Kidney (tissue), 14 donors: ENCODE data around the gene IVNS1ABP. TPM values are rescaled to one million over a fixed set of nuclear protein-coding genes. Genes with fewer than 3 reads are reported as not detected.

ENCODE experiments used
- DNase-seq, 5 donors: peaks; one replicate each; pipeline ENCODE4 v3.0.0-alpha.2; 2013 to 2020
- FAIRE-seq: peaks from 2 replicates; lab custom pipeline; 2012; peaks lifted over from hg19 to GRCh38; lab: Jason Lieb, UNC
- H3K27ac ChIP-seq, 2 donors: one replicate each; pipeline ENCODE4 v1.7.0; 2013; ENCODE audit warnings: low read depth in 2 of 2, low read length in 2 of 2, inconsistent platforms in 1 of 2
- H3K27me3 ChIP-seq: one replicate; pipeline ENCODE4 v1.7.1; 2013; ENCODE audit warnings: low read length, inconsistent platforms; ENCODE audit not compliant: control insufficient read depth, insufficient read depth
- H3K36me3 ChIP-seq, 3 donors: one replicate each; pipeline versions ENCODE4 v1.7.0 to v1.7.1; 2013; ENCODE audit warnings: low read length in 3 of 3, control low read depth in 1 of 3, inconsistent platforms in 1 of 3; ENCODE audit not compliant: insufficient read depth in 3 of 3, control insufficient read depth in 2 of 3
- H3K4me1 ChIP-seq, 3 donors: one replicate each; pipeline versions ENCODE4 v1.7.0 to v1.7.1; 2013; ENCODE audit warnings: low read length in 3 of 3, inconsistent platforms in 1 of 3, low read depth in 1 of 3; ENCODE audit not compliant: control insufficient read depth in 2 of 3, insufficient read depth in 2 of 3
- H3K4me3 ChIP-seq, 3 donors: one replicate each; pipeline versions ENCODE4 v1.7.0 to v1.8.1; 2013; ENCODE audit warnings: low read length in 3 of 3, control low read depth in 1 of 3, inconsistent platforms in 1 of 3
- H3K9ac ChIP-seq, 3 donors: one replicate each; pipeline versions ENCODE4 v1.7.0 to v1.7.1; 2013; ENCODE audit warnings: low read length in 3 of 3, control low read depth in 1 of 3, inconsistent platforms in 1 of 3
- H3K9me3 ChIP-seq, 3 donors: one replicate each; pipeline versions ENCODE4 v1.7.0 to v1.7.1; 2013; ENCODE audit warnings: low read length in 3 of 3, control low read depth in 1 of 3, inconsistent platforms in 1 of 3; ENCODE audit not compliant: control insufficient read depth in 2 of 3, insufficient read depth in 1 of 3
- CTCF ChIP-seq: IDR thresholded peaks from 3 replicates; pipeline ENCODE4 v1.5.1; 2012; ENCODE audit warnings: mild to moderate bottlenecking, moderate library complexity, borderline replicate concordance; ENCODE audit not compliant: insufficient read depth; ENCODE audit errors: extremely low read depth
- intact Hi-C: fragments of 100-400 bp; cut with DNase I; formaldehyde crosslinking; loops from one replicate; pipeline ENCODE4 v1.11.1; 2022
- polyA plus RNA-seq: library from polyadenylated mRNA; stranded (reverse); fragments of 350-450 nt; fragmentation: Illumina TruSeq; extraction: RNeasy Lipid Tissue Mini Kit (QIAGEN cat#74804); gene quantifications from one replicate; pipeline ENCODE4 v1.2.3, GENCODE V29; 2014; ENCODE audit warnings: low read depth, low replicate concordance; ENCODE audit not compliant: insufficient read depth
- total RNA-seq: library from RNA; stranded (reverse); fragmentation: NEBNext Ultra II Directional; extraction: Animal tissue kit (Norgen Biotek cat#: 25700); gene quantifications from one replicate; pipeline ENCODE4 v1.2.1, GENCODE V29; 2021
- donor health status: control.
- donor health status: control.
- donor health status: control.
- donor health status: control.
- donor health status: control.
- donor health status: DM: yes; HTN: yes; CAD: no.
- donor health status: Normal renal cell carcinoma (clear cell type).

The IVNS1ABP gene
- total and polyA plus RNA-seq, 2 donors from 2014 or later: 115 to 198 TPM

DNA sequence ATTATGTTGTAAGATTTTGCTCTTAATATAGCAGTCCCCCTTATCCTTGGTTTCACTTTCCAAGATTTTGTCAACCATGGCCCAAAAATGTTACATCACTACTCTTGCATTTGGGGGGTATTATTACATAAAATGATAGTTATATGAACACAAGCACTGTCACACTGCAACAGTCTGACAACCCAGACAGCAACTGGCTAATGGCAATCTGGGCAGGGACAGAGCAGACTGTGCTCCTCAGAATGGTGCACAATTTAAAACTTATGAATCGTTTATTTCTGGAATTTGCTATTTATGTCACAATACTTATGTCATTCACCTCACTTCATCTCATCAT lies 2.1 kb upstream of the IVNS1ABP start:
- peak overlapping the region; percentile 15 to 48 for H3K27ac ChIP-seq
- peaks cover 0 to 4% (median 0%) of the 10 kb centered on the region in 3 donors for H3K36me3 ChIP-seq
- no peaks in the 10 kb centered on the region for H3K9me3 ChIP-seq
- H3K27me3 ChIP-seq: no peaks in the 10 kb centered on the region
- peaks cover 0 to 7% (median 6%) of the 10 kb centered on the region in 3 donors for H3K4me1 ChIP-seq
- peak overlapping the region in 1 of 3 donors; percentile 7 for H3K4me3 ChIP-seq
- TF ChIP-seq CTCF: no peak
- intact Hi-C loops: no loop called here
- DNase-seq: no peak
- no peak for FAIRE-seq
- H3K9ac ChIP-seq: no peak overlapping the region

DNA sequence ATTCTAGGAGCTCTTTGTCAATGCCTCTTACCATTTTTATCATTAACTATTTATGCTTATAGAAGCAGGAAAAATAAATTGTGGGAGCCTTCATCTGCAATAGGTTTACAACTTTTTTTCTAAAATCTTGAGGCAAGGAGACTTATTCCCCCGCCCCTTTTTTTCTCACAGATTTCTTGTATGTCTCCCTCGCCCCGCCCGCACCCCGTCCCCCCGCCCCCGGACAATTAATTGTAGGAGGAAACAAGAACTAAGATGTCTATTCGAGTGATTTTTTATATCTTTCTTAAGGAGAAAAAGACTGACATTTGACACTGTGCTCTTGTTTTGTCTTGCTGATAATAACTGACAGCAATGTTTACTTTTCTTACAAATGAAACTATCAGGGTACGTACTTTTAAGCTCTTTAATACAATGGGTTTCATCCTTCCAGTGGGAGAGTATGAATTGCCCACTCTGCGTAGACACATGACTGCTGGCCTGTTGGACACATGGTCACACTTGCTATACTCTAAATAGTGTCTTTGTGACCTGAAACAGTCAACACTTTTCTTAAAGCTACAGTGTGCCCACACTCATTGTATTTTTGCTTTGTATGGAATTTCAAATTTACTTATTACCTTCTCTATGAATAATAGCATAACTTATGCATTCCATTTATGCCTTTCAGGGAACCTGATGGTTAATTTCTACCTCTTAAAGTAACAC lies 1.5 kb upstream of the IVNS1ABP start:
- FAIRE-seq (no peak), DNase-seq (no peak)
- Histone ChIP-seq H3K4me1 (peaks cover 0 to 7% (median 6%) of the 10 kb centered on the region in 3 donors), H3K27me3 (no peaks in the 10 kb centered on the region), H3K4me3 (peak overlapping the region; percentile 12 to 95 (median 71)), H3K9ac (peak overlapping the region in 1 of 3 donors; percentile 83), H3K36me3 (peaks cover 0 to 4% (median 0%) of the 10 kb centered on the region in 3 donors), H3K9me3 (no peaks in the 10 kb centered on the region), H3K27ac (peak overlapping the region; percentile 97)
- intact Hi-C loops: no loop called here
- TF ChIP-seq CTCF: no peak

GRCh38 chr1:185317886-185318310 lies 855 bp upstream of the IVNS1ABP start:
- peaks cover 0 to 7% (median 6%) of the 10 kb centered on the region in 3 donors for H3K4me1 ChIP-seq
- peak overlapping the region; percentile 97 for H3K27ac ChIP-seq
- peak overlapping the region; percentile 56 to 83 (median 75) for H3K9ac ChIP-seq
- H3K36me3 ChIP-seq: peaks cover 0 to 4% (median 0%) of the 10 kb centered on the region in 3 donors
- TF ChIP-seq CTCF: no peak
- FAIRE-seq (no peak), DNase-seq (peak in 3 of 5 donors; percentile 64 to 76 (median 67))
- no peaks in the 10 kb centered on the region for H3K27me3 ChIP-seq
- intact Hi-C loops: no loop called here
- H3K4me3 ChIP-seq: peak overlapping the region; percentile 54 to 95 (median 71)
- no peaks in the 10 kb centered on the region for H3K9me3 ChIP-seq
